ENCODE measurements around the gene B4GALT2. TPM values are rescaled to one million over a fixed set of nuclear protein-coding genes. Genes with fewer than 3 reads are reported as not detected.

Gene B4GALT2
- total RNA-seq, 1 donor from 2014 or later = 62.6 TPM

GRCh38 chr1:44037154-44037553 is 58.1 kb downstream of the B4GALT2 start:
- Histone ChIP-seq H3K4me3 (ENCODE audit: low read depth, low read length) (no peak overlapping the region), H3K36me3 (ENCODE audit: control insufficient read depth, insufficient read depth, low read length) (no peaks in the 10 kb centered on the region), H3K27me3 (ENCODE audit: control insufficient read depth, insufficient read depth, low read length) (no peaks in the 10 kb centered on the region)
- no peak for DNase-seq (ENCODE audit: low read depth)
- TF ChIP-seq CTCF (IDR thresholded peaks at IDR 0.05; ENCODE audit: insufficient read depth, low read length, poor library complexity, severe bottlenecking) = no peak

- DNase-seq (ENCODE audit: low read depth) = no peak
- no peaks in the 10 kb centered on the region for H3K36me3 ChIP-seq (ENCODE audit: control insufficient read depth, insufficient read depth, low read length)
- TF ChIP-seq CTCF (IDR thresholded peaks at IDR 0.05; ENCODE audit: insufficient read depth, low read length, poor library complexity, severe bottlenecking) = no peak
These were observed 60.1 kb downstream of the B4GALT2 start for GRCh38 chr1:44038876-44039657.

DNA sequence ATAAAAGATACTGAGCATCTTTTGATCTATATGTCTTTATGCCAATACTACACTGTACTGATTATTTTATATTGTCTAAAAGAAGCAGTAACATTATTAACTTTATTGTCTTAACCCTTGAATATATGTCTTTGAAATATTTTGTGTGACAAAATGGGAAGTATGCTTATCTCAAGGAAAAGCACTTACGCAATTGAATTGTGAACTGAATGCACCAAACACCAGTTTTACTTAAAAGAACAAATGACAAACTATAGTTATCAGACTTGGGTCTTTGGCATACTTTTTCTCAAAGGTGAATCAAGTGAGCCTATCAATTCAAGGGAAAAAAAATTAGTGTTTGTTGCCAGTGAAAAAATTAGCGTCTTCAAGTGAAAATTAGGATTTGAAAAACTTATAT is 61.4 kb downstream of the B4GALT2 start:
- H3K36me3 ChIP-seq (ENCODE audit: control insufficient read depth, insufficient read depth, low read length) = no peaks in the 10 kb centered on the region
- no peak for TF ChIP-seq CTCF (IDR thresholded peaks at IDR 0.05; ENCODE audit: insufficient read depth, low read length, poor library complexity, severe bottlenecking)
- H3K27me3 ChIP-seq (ENCODE audit: control insufficient read depth, insufficient read depth, low read length) = no peaks in the 10 kb centered on the region
- H3K4me3 ChIP-seq (ENCODE audit: low read depth, low read length) = no peak overlapping the region
- DNase-seq (ENCODE audit: low read depth) = no peak

More at GRCh38 chr1:44038876-44039657, 60.1 kb downstream of the B4GALT2 start:
- no peak overlapping the region for H3K4me3 ChIP-seq (ENCODE audit: low read depth, low read length)
- H3K27me3 ChIP-seq (ENCODE audit: control insufficient read depth, insufficient read depth, low read length) = no peaks in the 10 kb centered on the region

Other genes with a start within 250 kb of the B4GALT2 start
- gene ARTN, start 45.4 kb upstream of the B4GALT2 start, total RNA-seq = 3.9 and 4.7 TPM in 2 replicates
- 29.2 and 32.8 TPM in 2 replicates for gene IPO13, start 32.3 kb upstream of the B4GALT2 start, total RNA-seq
- gene DPH2, start 9.2 kb upstream of the B4GALT2 start, total RNA-seq = 45.8 and 52.2 TPM in 2 replicates
- gene ATP6V0B, start 4.2 kb upstream of the B4GALT2 start, total RNA-seq = 298 and 308 TPM in 2 replicates
- gene CCDC24, start 12.4 kb downstream of the B4GALT2 start, total RNA-seq = 4.4 and 9.6 TPM in 2 replicates
- 20.1 and 22.4 TPM in 2 replicates for gene SLC6A9, start 52.3 kb downstream of the B4GALT2 start, total RNA-seq
- not detected in 2 replicates for gene KLF17, start 139.6 kb downstream of the B4GALT2 start, total RNA-seq
- not detected in 2 replicates for gene KLF18, start 162.4 kb downstream of the B4GALT2 start, total RNA-seq
- gene DMAP1, start 234.3 kb downstream of the B4GALT2 start, total RNA-seq = 47.3 and 64.7 TPM in 2 replicates

Measured in kidney epithelial cell (primary cell).